Dedifferentiated amniotic fluid mesenchymal stem cell (primary cell): ENCODE measurements around the gene NEK10.
"Not testable (repeated sequence)": the region's sequence is repeated elsewhere in the genome, so short reads cannot be mapped to it uniquely, and the experiment has no call there.

Experiments
- DNase-seq: peaks from one replicate; pipeline ENCODE4 v3.0.0-alpha.2; 2016; ENCODE audit errors: extremely low spot score

Gene NEK10

GRCh38 chr3:27312044-27312668, 57.0 kb downstream of the NEK10 start:
- peak; percentile 70 for DNase-seq

DNA sequence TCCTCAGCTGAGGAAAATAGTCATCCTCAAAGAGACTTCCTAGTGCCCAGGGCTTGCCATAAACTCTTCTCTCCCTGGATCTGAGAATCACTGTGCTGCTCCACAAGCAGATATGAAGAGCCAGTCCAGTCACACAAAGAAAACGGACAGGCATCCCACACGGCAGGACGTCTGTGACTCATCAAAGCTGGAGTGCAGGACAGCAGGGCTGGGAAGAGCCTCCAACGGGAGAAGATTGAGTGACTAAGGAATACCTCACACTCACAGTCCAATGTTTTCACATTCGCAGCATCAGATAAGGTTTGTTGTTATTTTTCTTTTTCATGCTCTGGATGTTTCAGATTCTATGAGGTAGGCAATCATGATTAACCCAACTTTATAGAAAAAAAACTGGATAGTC, 57.8 kb downstream of the NEK10 start:
- peak; percentile 80 for DNase-seq

DNA sequence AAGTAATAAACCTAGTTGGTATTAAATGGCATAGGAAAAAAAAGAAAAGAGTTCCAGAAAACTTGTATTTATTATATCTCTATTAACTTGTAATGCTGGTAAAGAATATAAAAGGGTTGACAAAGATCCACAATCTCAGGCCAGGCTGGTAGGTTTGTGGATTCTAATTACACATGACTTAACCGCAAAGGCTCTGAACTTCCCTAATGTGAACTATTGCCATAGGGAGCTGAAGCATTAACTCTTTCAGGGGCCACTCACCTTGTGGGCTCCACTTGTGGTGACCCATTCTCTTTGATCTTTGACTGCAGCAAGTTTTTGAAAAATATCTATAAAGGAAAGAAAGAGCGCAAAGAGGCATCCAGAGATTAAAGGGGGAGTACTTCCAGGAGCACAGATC, 58.5 kb downstream of the NEK10 start:
- DNase-seq, result no peak

GRCh38 chr3:27307566-27307965, 61.6 kb downstream of the NEK10 start:
- no peak for DNase-seq

DNA sequence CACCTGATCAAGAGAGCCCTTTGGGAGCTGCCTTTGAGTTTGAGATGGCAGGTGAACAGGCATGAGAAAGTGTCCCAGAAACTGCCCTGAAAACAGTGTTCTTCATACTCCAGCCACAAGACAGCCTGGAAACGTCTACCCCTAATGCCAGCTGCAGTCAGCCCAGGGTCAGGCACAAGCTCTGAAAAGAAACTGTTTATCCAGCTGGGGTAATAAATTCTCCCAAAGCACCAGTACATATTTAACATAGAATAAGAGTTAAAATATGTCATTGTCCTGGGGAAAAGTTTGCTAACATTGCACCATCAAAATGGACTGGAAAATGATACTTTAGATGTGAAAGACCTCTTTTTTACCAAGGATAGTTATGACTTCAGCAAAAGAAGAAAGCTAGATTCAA, 66.3 kb downstream of the NEK10 start:
- DNase-seq, result no peak

- DNase-seq, result not testable (repeated sequence)
Observed at GRCh38 chr3:27298981-27299380, 70.2 kb downstream of the NEK10 start.

DNA sequence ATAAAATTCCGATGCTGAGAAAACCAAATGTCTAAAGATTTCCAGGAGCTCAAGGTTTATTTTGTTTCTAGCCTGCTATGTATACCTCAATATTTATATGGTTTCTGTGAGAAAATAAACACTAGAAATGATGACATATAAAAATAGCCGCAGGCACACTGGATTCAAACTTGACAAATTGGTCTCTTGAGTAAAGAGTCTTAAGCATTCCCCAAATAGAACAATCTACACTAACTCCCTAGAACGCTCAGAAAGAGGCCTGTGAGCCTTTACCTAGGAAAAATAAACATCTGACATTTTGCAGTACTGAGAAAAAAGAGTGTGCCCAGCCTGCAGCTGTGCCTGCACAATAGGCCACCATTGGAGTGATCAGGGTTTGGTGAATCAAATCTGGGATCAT, 75.2 kb downstream of the NEK10 start:
- DNase-seq, result peak; percentile 73

- DNase-seq, result no peak
Observed at GRCh38 chr3:27290760-27291159, 78.4 kb downstream of the NEK10 start.

- DNase-seq, result peak; percentile 70
Observed at GRCh38 chr3:27289769-27290413, 79.3 kb downstream of the NEK10 start.

DNA sequence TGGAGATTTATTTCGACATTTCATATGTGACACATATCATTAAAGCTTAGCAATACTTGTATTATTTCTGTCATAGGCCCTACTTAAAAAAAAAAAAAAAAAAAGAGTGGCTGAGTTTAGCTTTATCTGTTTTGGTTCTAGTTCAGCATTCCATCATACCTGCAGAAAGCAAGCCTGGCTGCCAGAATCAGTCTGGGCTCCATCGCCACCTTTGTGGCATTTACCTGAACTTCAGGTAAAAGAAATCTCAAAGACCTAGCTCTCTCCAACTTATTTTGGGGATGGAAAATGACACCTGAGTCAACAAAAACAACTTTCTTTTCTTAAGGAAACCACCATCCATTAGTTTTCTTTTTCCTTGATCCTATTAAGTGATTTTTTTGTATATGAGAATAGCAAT, 82.1 kb downstream of the NEK10 start:
- no peak for DNase-seq

GRCh38 chr3:27286467-27286866, 82.7 kb downstream of the NEK10 start:
- DNase-seq, result not testable (repeated sequence)

DNA sequence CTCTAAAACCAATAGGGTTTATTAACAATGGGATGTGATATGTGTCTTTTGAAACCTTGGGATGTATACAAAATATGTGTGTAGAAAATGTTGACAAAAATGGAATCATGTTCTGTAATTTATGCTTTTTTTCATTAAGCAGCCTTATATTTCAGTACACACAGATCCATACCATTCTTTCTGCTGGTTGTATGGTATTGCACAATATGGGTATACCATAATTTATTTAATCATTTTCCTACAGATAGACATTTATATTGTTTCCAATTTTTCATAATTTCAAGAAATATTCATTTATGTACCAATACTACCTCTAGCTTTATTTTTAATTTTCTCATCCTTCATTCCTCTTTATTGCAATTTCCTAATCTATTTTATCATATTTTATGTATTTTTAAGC, 83.5 kb downstream of the NEK10 start:
- no peak for DNase-seq

- DNase-seq, result no peak
Observed at GRCh38 chr3:27281671-27282150, 87.5 kb downstream of the NEK10 start.

GRCh38 chr3:27279123-27279522, 90.1 kb downstream of the NEK10 start:
- no peak for DNase-seq

GRCh38 chr3:27278383-27279055, 90.7 kb downstream of the NEK10 start:
- no peak for DNase-seq

DNA sequence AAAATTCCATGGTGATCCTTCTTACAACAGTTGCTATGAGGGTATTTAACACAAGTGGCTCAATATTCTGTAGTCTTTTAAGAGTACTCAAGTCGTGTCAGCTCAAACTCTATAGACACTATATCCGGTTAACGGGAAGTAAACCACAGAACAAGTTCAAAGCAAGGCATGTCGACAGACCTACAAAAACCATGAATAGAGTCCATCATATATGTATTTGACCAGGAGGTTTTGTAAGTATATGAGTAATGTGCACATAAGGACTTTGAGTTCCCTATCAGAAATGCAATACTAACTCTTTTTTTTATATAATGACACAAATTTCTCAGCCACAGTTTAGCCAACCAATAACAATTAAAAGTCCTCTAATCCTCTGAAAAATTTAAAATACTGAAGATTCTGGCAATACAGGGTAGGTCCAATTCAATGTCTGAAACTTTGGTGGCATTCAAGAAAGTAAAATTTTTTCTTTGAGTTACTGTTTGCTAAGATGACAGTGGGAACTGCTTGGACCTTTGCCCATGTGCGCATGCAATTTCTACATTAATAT, 93.7 kb downstream of the NEK10 start:
- DNase-seq, result no peak

DNA sequence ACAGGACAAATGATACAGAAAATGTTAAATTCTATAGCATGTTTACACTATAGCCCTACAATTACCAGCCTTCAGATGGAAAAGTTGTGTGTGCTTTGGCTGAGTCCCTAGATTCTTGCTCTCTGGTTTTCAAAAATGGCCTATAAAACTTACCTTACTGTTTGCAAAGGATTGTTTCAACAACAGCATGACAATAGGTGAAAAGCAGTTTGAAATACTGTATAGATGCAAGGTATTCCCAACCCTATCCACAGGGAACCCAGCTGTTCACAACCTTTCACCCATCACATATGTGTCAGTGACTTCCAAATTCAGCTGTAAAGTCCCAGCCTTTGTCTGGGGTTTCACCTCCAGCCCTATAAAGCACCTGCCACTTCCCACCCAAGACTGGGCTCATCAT, 97.3 kb downstream of the NEK10 start:
- no peak for DNase-seq

DNA sequence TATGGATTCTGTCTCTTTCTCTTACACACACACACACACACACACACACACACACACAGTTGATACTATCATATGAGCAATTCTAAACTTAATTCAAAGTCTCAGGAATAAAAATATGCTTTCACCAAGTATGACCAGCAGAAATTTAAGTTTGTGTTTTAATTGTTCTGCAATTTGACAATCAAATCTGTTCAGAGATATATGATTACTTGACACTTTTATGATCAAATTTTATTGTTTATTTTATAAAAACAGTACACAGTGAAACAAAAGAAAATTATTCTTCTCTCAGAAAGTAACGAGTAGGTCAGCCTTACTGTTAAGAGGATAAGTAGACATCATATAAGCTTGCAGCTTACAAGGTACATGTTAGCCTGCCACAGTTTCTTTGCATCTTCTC, 114.3 kb downstream of the NEK10 start:
- no peak for DNase-seq

GRCh38 chr3:27253831-27254230, 115.4 kb downstream of the NEK10 start:
- DNase-seq, result no peak

DNA sequence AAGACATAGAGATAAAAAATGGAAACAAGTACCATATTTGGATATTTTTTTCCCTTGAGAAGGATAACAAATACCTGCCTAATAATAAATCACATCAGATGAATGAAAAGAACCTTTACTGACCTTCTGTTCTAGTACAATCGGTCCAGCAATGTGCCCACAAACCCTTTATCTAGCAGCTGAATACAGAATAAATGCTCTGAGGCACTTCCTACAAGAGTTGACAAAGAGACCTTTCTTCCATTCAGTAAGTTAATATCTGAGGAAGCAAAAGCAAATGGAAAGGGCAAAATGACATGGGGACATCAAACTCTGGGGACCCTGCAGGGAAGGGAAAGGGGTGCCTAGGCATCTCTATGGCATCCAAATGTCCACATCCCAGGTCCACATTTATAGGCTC, 115.8 kb downstream of the NEK10 start:
- no peak for DNase-seq

- DNase-seq, result no peak
Observed at GRCh38 chr3:27252646-27253045, 116.5 kb downstream of the NEK10 start.

DNA sequence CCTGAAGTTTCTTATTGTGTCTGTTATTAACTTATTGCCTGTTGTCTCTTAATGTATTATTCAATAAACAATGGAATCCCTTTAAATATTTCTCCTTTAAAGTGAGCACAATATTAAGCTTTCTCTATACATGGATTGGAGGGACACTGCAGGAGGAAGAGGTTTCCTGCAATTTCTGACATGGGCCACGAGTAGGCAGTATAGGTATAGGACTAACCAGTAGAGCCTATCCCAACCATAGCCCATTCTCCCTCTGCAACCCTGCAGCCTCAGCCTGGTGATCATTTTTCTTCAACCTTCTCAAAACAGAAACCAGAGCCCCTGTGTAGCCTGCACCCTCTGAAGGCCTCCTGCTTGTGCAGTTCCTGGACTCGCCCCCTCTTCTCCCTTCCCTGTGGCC, 124.8 kb downstream of the NEK10 start:
- no peak for DNase-seq

DNA sequence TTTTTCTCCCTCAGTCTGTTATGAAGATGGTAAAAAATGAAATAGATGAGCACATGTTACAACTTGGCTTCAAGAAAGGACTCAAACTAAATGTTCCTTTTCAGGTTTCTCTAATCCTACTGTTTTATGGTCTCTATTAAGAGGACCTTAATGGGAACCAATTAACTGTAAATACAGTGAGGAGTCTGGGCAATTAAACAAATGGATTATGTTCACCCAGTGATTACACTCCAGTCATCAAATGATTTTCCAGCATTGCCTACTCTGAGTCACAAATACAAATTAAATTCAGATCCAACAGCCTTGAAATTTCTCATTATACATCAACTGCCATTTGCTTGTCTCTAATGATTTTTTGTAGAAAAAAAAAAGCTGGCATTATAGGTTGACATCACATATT, 129.2 kb downstream of the NEK10 start:
- no peak for DNase-seq
